MCF 10A (cell line): ENCODE results near the gene CXCL6. TPM values are rescaled to one million over a fixed set of nuclear protein-coding genes. Genes with fewer than 3 reads are reported as not detected.

Experiments
- BruUV-seq: library from RNA; stranded (reverse); fragments of 400-500 nt; replicated peaks from 2 replicates; lab custom pipeline; 2021; lab: Mats Ljungman, UMichigan
- CTCF ChIA-PET: fragments of 300-600 bp; sonication (Branson Sonifier 250); formaldehyde crosslinking; extraction: SDS; loops from one replicate; lab custom pipeline; 2021; ENCODE audit warnings: antibody characterized with exemption, inconsistent platforms; lab: Yijun Ruan, JAX
- POLR2A ChIA-PET: fragments of 300-600, 350-650 bp; sonication (Branson Sonifier 250); formaldehyde crosslinking; extraction: SDS; loops from one replicate; lab custom pipeline; 2020; ENCODE audit warnings: antibody characterized with exemption, inconsistent platforms; lab: Yijun Ruan, JAX
- DNase-seq: peaks from one replicate; pipeline ENCODE4 v3.0.0-alpha.2; 2018; ENCODE audit not compliant: unreplicated experiment
- H3K27ac Mint-ChIP-seq: one replicate; pipeline ENCODE4 v1.8.0; 2022; ENCODE audit warnings: mild to moderate bottlenecking, low read depth, mixed read lengths; ENCODE audit not compliant: unreplicated experiment
- H3K27me3 Mint-ChIP-seq: one replicate; pipeline ENCODE4 v1.8.0; 2022; ENCODE audit warnings: mixed read lengths; ENCODE audit not compliant: insufficient read depth, unreplicated experiment
- H3K36me3 Mint-ChIP-seq: one replicate; pipeline ENCODE4 v1.8.0; 2022; ENCODE audit warnings: mild to moderate bottlenecking, moderate library complexity, mixed read lengths; ENCODE audit not compliant: insufficient read depth, unreplicated experiment
- H3K4me1 Mint-ChIP-seq: one replicate; pipeline ENCODE4 v1.8.0; 2022; ENCODE audit warnings: mixed read lengths; ENCODE audit not compliant: insufficient read depth, unreplicated experiment
- H3K4me3 Mint-ChIP-seq: one replicate; pipeline ENCODE4 v1.8.0; 2022; ENCODE audit warnings: mild to moderate bottlenecking, moderate library complexity, mixed read lengths; ENCODE audit not compliant: unreplicated experiment
- H3K9me3 Mint-ChIP-seq: one replicate; pipeline ENCODE4 v1.8.0; 2022; ENCODE audit warnings: mixed read lengths; ENCODE audit not compliant: unreplicated experiment
- CTCF ChIP-seq: fragments of 200-600 bp; IDR thresholded peaks from one replicate; pipeline ENCODE4 v1.8.0; 2022; ENCODE audit warnings: antibody characterized with exemption, mild to moderate bottlenecking; ENCODE audit not compliant: unreplicated experiment
- intact Hi-C: fragments of 100-400 bp; cut with micrococcal nuclease; formaldehyde crosslinking; loops from 2 replicates; pipeline ENCODE4 v1.14.1; 2022
- total RNA-seq: library from RNA; stranded (reverse); gene quantifications from 2 replicates; pipeline ENCODE4 v1.2.3, GENCODE V29; 2022

CXCL6 gene
- total RNA-seq, 1 experiment from 2014 or later, result not detected

DNA sequence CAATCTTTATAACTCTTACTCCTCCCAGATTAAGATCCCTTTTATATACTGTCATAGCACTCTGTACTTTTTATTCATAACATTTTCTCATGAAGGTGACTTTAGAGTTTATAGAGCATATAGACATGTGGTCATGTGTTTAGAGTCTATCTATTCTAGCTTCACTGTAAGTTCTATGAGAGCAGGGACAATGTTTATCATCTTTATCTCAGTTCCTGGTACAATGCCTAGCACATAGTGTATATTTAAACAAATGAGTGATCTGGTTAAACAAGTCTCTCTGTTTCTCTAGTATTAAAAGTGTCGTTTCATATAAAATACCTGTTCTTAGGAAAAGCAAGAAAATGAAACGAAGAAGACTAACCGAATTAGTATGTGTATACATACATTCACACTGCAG is 3.2 kb downstream of the CXCL6 start:
- H3K4me3 Mint-ChIP-seq, result no peak overlapping the region
- H3K4me1 Mint-ChIP-seq, result peaks cover 13% of the 10 kb centered on the region
- intact Hi-C loops, result no loop called here
- H3K9me3 Mint-ChIP-seq, result no peaks in the 10 kb centered on the region
- DNase-seq, result no peak
- no peak overlapping the region for H3K27ac Mint-ChIP-seq
- ChIA-PET CTCF (interaction anchor here (0.7 kb wide), 1 partner anchor 11 kb away, joined by 3 read pairs; no protein-coding TSS in a partner anchor), POLR2A (interaction anchor here (0.6 kb wide), 2 partner anchors 29 to 395 kb away, joined by 3 read pairs; partner anchors contain the start of gene CXCL1)
- BruUV-seq, result no TSS peak
- no peak for TF ChIP-seq CTCF
- H3K36me3 Mint-ChIP-seq, result peaks cover 5% of the 10 kb centered on the region
- H3K27me3 Mint-ChIP-seq, result no peaks in the 10 kb centered on the region

DNA sequence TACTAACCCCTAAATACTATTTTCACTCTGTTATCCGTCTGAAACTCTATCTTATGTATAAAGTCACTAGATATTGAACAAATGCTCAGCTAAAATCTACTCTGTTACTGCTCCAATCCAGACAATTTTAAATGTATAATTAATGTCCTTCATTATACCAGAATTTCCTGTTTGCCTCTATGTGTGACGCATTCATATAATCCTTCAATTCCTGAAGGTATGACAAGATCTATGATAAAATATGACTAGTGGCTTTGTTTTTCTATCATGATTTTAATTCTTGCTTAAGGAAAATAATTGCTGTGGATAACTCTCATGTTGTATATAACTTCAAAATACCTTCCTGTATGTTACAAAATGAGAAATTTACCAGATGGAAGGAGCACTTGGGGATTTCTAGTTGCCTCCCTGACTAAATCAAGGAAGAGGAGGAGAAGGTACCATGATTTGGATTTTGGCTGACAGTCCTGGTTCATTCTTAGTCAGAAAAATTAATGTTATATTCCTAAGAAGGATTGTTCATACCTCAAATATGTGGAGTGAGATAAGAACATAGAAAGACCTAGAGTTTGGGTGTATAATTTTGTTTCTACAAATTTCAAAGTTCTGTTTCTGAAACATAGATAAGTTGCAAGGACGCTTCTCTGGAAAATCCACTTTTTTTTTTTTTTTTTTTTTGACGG is 4.9 kb downstream of the CXCL6 start:
- TF ChIP-seq CTCF, result no peak
- H3K4me1 Mint-ChIP-seq, result peaks cover 18% of the 10 kb centered on the region
- BruUV-seq, result no TSS peak
- no peaks in the 10 kb centered on the region for H3K9me3 Mint-ChIP-seq
- ChIA-PET POLR2A (interaction anchor here (1.5 kb wide), 1 partner anchor 24 kb away, joined by 4 read pairs; no protein-coding TSS in a partner anchor), CTCF (interaction anchor here (0.6 to 2.1 kb wide), 4 partner anchors 23 to 308 kb away, joined by 4 to 6 read pairs (median 5); no protein-coding TSS in a partner anchor)
- H3K27me3 Mint-ChIP-seq, result no peaks in the 10 kb centered on the region
- H3K36me3 Mint-ChIP-seq, result peaks cover 5% of the 10 kb centered on the region
- no peak overlapping the region for H3K4me3 Mint-ChIP-seq
- H3K27ac Mint-ChIP-seq, result no peak overlapping the region
- intact Hi-C loops, result no loop called here
- DNase-seq, result no peak

- Mint-ChIP-seq H3K4me1 (peaks cover 18% of the 10 kb centered on the region), H3K9me3 (no peaks in the 10 kb centered on the region), H3K36me3 (no peaks in the 10 kb centered on the region), H3K4me3 (no peak overlapping the region), H3K27ac (no peak overlapping the region), H3K27me3 (no peaks in the 10 kb centered on the region)
- intact Hi-C loops, result no loop called here
- no TSS peak for BruUV-seq
- CTCF ChIA-PET, result interaction anchor here (0.6 to 2.1 kb wide), 7 partner anchors 22 to 170 kb away, joined by 3 to 6 read pairs (median 4); no protein-coding TSS in a partner anchor
- TF ChIP-seq CTCF, result no peak
- POLR2A ChIA-PET, result interaction anchor here (0.6 to 1.5 kb wide), 4 partner anchors 23 to 272 kb away, joined by 3 to 4 read pairs (median 3); no protein-coding TSS in a partner anchor
- no peak for DNase-seq
Observed at GRCh38 chr4:73842696-73843095, 6.2 kb downstream of the CXCL6 start.

- no TSS peak for BruUV-seq
- Mint-ChIP-seq H3K36me3 (no peaks in the 10 kb centered on the region), H3K27me3 (no peaks in the 10 kb centered on the region), H3K4me1 (peaks cover 18% of the 10 kb centered on the region), H3K27ac (no peak overlapping the region), H3K4me3 (no peak overlapping the region), H3K9me3 (no peaks in the 10 kb centered on the region)
- CTCF ChIA-PET, result interaction anchor here (0.7 to 2.1 kb wide), 5 partner anchors 16 to 145 kb away, joined by 3 to 6 read pairs (median 4); no protein-coding TSS in a partner anchor
- TF ChIP-seq CTCF, result no peak
- intact Hi-C loops, result no loop called here
- peak; percentile 40 for DNase-seq
- POLR2A ChIA-PET, result interaction anchor here (0.6 to 1.6 kb wide), 3 partner anchors 21 to 32 kb away, joined by 3 to 4 read pairs (median 3); no protein-coding TSS in a partner anchor
Observed at GRCh38 chr4:73843369-73843768, 6.9 kb downstream of the CXCL6 start.
